Ectodermal cell (in vitro differentiated cells): ENCODE results near the gene LRRC8E.
"Not testable (repeated sequence)": the region's sequence is repeated elsewhere in the genome, so short reads cannot be mapped to it uniquely, and the experiment has no call there.

Experiments
- H3K27ac ChIP-seq: 2 replicates; pipeline ENCODE4 v1.7.0; 2013; ENCODE audit warnings: mild to moderate bottlenecking, low read depth, low read length; ENCODE audit not compliant: insufficient read depth, poor library complexity, severe bottlenecking
- H3K27me3 ChIP-seq: 2 replicates; pipeline ENCODE4 v1.7.0; 2013; ENCODE audit warnings: mild to moderate bottlenecking, low read length; ENCODE audit not compliant: insufficient read depth, control insufficient read depth, poor library complexity, severe bottlenecking
- H3K36me3 ChIP-seq: one replicate; pipeline ENCODE4 v1.7.0; 2013; ENCODE audit warnings: low read length; ENCODE audit not compliant: control insufficient read depth, insufficient read depth
- H3K4me1 ChIP-seq: one replicate; pipeline ENCODE4 v1.7.0; 2013; ENCODE audit warnings: low read length; ENCODE audit not compliant: control insufficient read depth, insufficient read depth
- H3K4me3 ChIP-seq: 2 replicates; pipeline ENCODE4 v1.7.0; 2013; ENCODE audit warnings: low read depth, low read length, control low read depth; ENCODE audit not compliant: insufficient read depth
- H3K9me3 ChIP-seq: 2 replicates; pipeline ENCODE4 v1.7.0; 2013; ENCODE audit warnings: mild to moderate bottlenecking, low read length, moderate library complexity; ENCODE audit not compliant: control insufficient read depth
- WGBS, 2 experiments: methylation state at CpG; one replicate each; pipeline ENCODE4 v1.1.7; 2013; ENCODE audit warnings: missing lambda C conversion rate in 2 of 2; 5-methylcytosine and 5-hydroxymethylcytosine counted together

LRRC8E gene

GRCh38 chr19:7893362-7894101, 5.2 kb downstream of the LRRC8E start:
- H3K4me1 ChIP-seq, H3K27ac ChIP-seq, H3K4me3 ChIP-seq, H3K9me3 ChIP-seq, H3K27me3 ChIP-seq, H3K36me3 ChIP-seq: not testable (repeated sequence)
- 89 to 93% methylated on average over 18 of the region's 18 CpGs for WGBS, 2 experiments

- Histone ChIP-seq H3K9me3 (no peaks in the 10 kb centered on the region), H3K4me1 (no peaks in the 10 kb centered on the region), H3K36me3 (no peaks in the 10 kb centered on the region), H3K4me3 (no peak overlapping the region), H3K27me3 (no peaks in the 10 kb centered on the region), H3K27ac (no peak overlapping the region)
- WGBS, 2 experiments: 81 to 82% methylated on average over 18 of the region's 18 CpGs
Observed at GRCh38 chr19:7894612-7895309, 6.5 kb downstream of the LRRC8E start.

GRCh38 chr19:7895565-7895964, 7.3 kb downstream of the LRRC8E start:
- Histone ChIP-seq H3K4me1 (no peaks in the 10 kb centered on the region), H3K36me3 (no peaks in the 10 kb centered on the region), H3K27me3 (no peaks in the 10 kb centered on the region), H3K9me3 (no peaks in the 10 kb centered on the region), H3K4me3 (no peak overlapping the region), H3K27ac (no peak overlapping the region)
- 92 to 93% methylated on average over 13 of the region's 13 CpGs for WGBS, 2 experiments

- Histone ChIP-seq H3K27ac (no peak overlapping the region), H3K4me1 (no peaks in the 10 kb centered on the region), H3K9me3 (no peaks in the 10 kb centered on the region), H3K27me3 (no peaks in the 10 kb centered on the region), H3K36me3 (no peaks in the 10 kb centered on the region), H3K4me3 (no peak overlapping the region)
- WGBS, 2 experiments: 90 to 93% methylated on average over 11 of the region's 11 CpGs
Observed at GRCh38 chr19:7897292-7897691, 9.0 kb downstream of the LRRC8E start.

- Histone ChIP-seq H3K4me1 (peaks cover 5% of the 10 kb centered on the region), H3K9me3 (no peaks in the 10 kb centered on the region), H3K36me3 (no peaks in the 10 kb centered on the region), H3K4me3 (no peak overlapping the region), H3K27me3 (no peaks in the 10 kb centered on the region), H3K27ac (no peak overlapping the region)
- WGBS, 2 experiments: 95 to 96% methylated on average over 16 of the region's 16 CpGs
Observed at GRCh38 chr19:7898967-7899366, 10.7 kb downstream of the LRRC8E start.

GRCh38 chr19:7899751-7900378, 11.6 kb downstream of the LRRC8E start:
- Histone ChIP-seq H3K9me3 (no peaks in the 10 kb centered on the region), H3K36me3 (no peaks in the 10 kb centered on the region), H3K4me1 (peaks cover 11% of the 10 kb centered on the region), H3K27me3 (no peaks in the 10 kb centered on the region), H3K4me3 (no peak overlapping the region), H3K27ac (no peak overlapping the region)
- WGBS, 2 experiments: 94 to 95% methylated on average over 34 of the region's 34 CpGs

GRCh38 chr19:7900401-7900870, 12.1 kb downstream of the LRRC8E start:
- H3K27me3 ChIP-seq: no peaks in the 10 kb centered on the region
- no peaks in the 10 kb centered on the region for H3K36me3 ChIP-seq
- H3K4me1 ChIP-seq: peaks cover 11% of the 10 kb centered on the region
- H3K9me3 ChIP-seq: no peaks in the 10 kb centered on the region
- H3K4me3 ChIP-seq: no peak overlapping the region
- no peak overlapping the region for H3K27ac ChIP-seq
- 88 to 90% methylated on average over 21 of the region's 21 CpGs for WGBS, 2 experiments

GRCh38 chr19:7900931-7901330, 12.6 kb downstream of the LRRC8E start:
- H3K9me3 ChIP-seq: no peaks in the 10 kb centered on the region
- no peak overlapping the region for H3K27ac ChIP-seq
- H3K36me3 ChIP-seq: no peaks in the 10 kb centered on the region
- WGBS, 2 experiments: 81 to 89% methylated on average over 3 of the region's 3 CpGs
- no peaks in the 10 kb centered on the region for H3K27me3 ChIP-seq
- peaks cover 11% of the 10 kb centered on the region for H3K4me1 ChIP-seq
- H3K4me3 ChIP-seq: no peak overlapping the region

GRCh38 chr19:7901337-7901736, 13.0 kb downstream of the LRRC8E start:
- 95% methylated on average over 7 of the region's 7 CpGs for WGBS, 2 experiments
- no peaks in the 10 kb centered on the region for H3K9me3 ChIP-seq
- no peaks in the 10 kb centered on the region for H3K36me3 ChIP-seq
- H3K27ac ChIP-seq: no peak overlapping the region
- H3K4me3 ChIP-seq: no peak overlapping the region
- H3K4me1 ChIP-seq: peaks cover 11% of the 10 kb centered on the region
- no peaks in the 10 kb centered on the region for H3K27me3 ChIP-seq

GRCh38 chr19:7902796-7903243, 14.5 kb downstream of the LRRC8E start:
- Histone ChIP-seq H3K9me3 (no peaks in the 10 kb centered on the region), H3K27me3 (no peaks in the 10 kb centered on the region), H3K36me3 (no peaks in the 10 kb centered on the region), H3K4me3 (peak overlapping the region; percentile 73), H3K27ac (peak overlapping the region; percentile 28), H3K4me1 (peaks cover 11% of the 10 kb centered on the region)
- 66 to 67% methylated on average over 20 of the region's 20 CpGs for WGBS, 2 experiments
